ENCODE results near the gene SLC8A3.

DNA sequence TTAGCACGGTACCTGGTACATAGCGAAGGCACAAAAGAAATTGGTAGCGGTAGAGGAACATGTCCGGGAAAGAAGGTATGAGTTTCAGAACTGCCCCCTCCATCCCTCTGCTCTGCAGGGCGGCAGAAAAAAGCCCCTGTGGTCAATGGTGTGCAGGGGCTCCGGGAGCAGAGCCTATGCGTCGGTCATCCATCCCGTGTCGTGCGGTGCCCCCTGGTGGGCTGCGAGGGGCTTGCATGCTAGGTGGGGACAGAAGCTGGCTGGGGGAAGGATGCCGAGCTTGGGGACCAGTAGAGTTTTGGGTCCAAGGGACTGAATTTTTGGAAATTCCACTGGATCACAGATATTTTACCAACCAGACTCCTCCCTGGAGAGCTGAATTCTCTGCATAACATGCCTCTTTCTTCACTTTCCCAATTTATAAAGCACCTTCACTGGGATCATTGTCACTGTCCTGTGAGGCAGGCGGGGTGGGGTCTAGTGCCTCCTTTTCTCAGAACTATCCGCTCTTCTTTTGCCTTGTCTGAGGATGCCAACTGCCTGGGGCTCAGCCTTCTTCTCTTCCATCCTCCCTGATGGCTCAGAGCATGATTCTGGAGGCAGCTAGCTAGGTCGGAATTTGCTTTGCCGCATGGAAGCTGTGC, 160.8 kb downstream of the SLC8A3 start:
- TF ChIP-seq ETV6 (conservative IDR thresholded peaks at IDR 0.05 in 1 of 2, IDR thresholded peaks at IDR 0.05 in 1 of 2; ENCODE audit: borderline replicate concordance in 1 of 2, low read depth in 1 of 2) (no peak), SIN3A (IDR thresholded peaks at IDR 0.05; ENCODE audit: low read depth, low read length) (no peak), JUNB (IDR thresholded peaks at IDR 0.05) (no peak), RUNX3 (IDR thresholded peaks at IDR 0.05; ENCODE audit: low read length) (no peak), SMAD5 (IDR thresholded peaks at IDR 0.05; ENCODE audit: low read depth) (no peak), RCOR1 (conservative IDR thresholded peaks at IDR 0.05; ENCODE audit: low read depth, low read length) (no peak)
- TF ChIP-seq, protein P1, sequence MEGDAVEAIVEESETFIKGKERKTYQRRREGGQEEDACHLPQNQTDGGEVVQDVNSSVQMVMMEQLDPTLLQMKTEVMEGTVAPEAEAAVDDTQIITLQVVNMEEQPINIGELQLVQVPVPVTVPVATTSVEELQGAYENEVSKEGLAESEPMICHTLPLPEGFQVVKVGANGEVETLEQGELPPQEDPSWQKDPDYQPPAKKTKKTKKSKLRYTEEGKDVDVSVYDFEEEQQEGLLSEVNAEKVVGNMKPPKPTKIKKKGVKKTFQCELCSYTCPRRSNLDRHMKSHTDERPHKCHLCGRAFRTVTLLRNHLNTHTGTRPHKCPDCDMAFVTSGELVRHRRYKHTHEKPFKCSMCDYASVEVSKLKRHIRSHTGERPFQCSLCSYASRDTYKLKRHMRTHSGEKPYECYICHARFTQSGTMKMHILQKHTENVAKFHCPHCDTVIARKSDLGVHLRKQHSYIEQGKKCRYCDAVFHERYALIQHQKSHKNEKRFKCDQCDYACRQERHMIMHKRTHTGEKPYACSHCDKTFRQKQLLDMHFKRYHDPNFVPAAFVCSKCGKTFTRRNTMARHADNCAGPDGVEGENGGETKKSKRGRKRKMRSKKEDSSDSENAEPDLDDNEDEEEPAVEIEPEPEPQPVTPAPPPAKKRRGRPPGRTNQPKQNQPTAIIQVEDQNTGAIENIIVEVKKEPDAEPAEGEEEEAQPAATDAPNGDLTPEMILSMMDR (IDR thresholded peaks at IDR 0.05 in 2 of 3, conservative IDR thresholded peaks at IDR 0.05 in 1 of 3; ENCODE audit: control insufficient read depth in 2 of 3, extremely low read depth in 1 of 3, insufficient read depth in 1 of 3, low read depth in 3 of 3, low read length in 3 of 3) = peak; percentile 92 to 95 (median 94)
